Fibroblast of gingiva (primary cell): ENCODE measurements around the gene CHTF18.
"Not testable (repeated sequence)": the region's sequence is repeated elsewhere in the genome, so short reads cannot be mapped to it uniquely, and the experiment has no call there.

Experiments
- DNase-seq: peaks from one replicate; pipeline ENCODE4 v3.0.0-alpha.2; 2011; ENCODE audit warnings: low read depth

The CHTF18 gene

DNA sequence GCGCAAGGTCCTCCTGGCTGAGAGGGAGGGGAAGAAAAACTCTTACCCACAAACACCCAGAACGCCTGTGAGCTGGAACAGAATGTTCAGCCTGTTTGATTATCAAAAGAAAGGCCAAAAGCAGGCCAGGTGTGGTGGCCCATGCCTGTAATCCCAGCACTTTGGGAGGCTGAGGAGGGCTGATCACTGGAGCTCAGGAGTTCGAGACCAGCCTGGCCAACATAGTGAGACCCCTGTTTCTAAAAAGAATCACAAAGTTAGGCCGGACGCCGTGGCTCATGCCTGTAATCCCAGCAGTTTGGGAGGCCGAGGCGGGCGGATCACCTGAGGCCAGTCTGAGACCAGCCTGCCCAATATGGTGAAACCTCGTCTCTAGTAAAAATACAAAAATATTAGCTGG is 12.1 kb upstream of the CHTF18 start:
- not testable (repeated sequence) for DNase-seq

DNA sequence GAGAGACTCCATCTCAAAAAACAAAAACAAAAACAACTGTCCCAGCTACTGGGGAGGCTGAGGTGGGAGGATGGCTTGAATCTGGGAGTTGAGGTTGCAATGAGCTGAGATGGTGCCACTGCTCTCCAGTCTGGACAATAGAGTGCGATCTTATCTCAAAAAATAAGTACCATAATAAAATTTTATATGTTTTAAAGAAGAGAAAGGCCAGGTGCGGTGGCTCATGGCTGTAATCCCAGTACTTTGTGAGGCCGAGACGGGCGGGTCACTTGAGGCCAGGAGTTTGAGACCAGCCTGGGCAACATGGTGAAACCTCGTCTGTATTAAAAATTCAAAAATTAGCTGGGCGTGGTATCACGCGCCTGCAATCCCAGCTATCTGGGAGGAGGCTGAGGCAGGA is 11.6 kb upstream of the CHTF18 start:
- DNase-seq, result no peak

DNA sequence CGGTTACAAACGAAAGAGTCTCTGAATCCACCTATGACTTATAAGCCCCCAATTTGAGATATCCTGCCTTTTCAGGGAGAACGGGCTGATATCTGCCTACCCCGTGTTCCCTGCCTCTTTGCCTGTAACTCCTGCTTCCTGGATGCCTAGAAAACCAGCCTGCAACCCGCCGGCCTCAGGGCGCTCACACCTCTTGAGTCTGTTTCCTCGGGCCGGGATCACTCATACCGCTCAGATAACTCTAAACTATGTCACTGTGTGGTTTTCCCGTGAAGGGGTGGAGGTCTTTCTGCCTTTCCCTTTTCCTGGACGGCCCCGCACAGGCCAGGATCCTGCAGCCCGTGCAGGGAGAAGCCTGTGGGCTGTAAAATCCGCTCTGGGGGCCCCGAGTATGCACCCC is 10.6 kb upstream of the CHTF18 start:
- DNase-seq, result no peak

GRCh38 chr16:778447-778846 is 10.0 kb upstream of the CHTF18 start:
- DNase-seq, result no peak

- no peak for DNase-seq
Measured at GRCh38 chr16:778909-779527, 9.4 kb upstream of the CHTF18 start.

DNA sequence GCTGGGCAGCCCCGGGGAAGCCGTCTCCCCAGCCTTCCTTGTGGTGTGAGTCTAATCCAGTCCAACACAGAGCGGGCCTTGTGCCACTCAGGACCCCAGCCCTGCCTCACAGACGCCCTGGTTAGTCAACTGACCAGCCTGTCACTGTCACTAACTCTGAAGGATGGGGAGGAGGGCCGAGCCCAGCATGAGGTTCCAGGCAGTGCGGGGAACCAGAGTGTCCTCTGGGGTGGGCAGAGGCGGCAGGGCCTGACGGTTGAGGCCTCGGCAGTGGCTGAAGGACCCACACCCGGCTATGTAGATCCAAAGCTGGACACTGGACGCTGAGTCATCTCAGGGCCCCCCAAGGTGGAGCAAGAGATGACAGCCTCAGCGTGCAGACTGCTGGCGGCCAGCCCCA is 8.9 kb upstream of the CHTF18 start:
- DNase-seq, result no peak

GRCh38 chr16:780296-780695 is 8.1 kb upstream of the CHTF18 start:
- no peak for DNase-seq

GRCh38 chr16:781346-782010 is 6.9 kb upstream of the CHTF18 start:
- DNase-seq, result no peak

GRCh38 chr16:782258-782657 is 6.2 kb upstream of the CHTF18 start:
- no peak for DNase-seq

GRCh38 chr16:782766-783403 is 5.5 kb upstream of the CHTF18 start:
- DNase-seq, result no peak

DNA sequence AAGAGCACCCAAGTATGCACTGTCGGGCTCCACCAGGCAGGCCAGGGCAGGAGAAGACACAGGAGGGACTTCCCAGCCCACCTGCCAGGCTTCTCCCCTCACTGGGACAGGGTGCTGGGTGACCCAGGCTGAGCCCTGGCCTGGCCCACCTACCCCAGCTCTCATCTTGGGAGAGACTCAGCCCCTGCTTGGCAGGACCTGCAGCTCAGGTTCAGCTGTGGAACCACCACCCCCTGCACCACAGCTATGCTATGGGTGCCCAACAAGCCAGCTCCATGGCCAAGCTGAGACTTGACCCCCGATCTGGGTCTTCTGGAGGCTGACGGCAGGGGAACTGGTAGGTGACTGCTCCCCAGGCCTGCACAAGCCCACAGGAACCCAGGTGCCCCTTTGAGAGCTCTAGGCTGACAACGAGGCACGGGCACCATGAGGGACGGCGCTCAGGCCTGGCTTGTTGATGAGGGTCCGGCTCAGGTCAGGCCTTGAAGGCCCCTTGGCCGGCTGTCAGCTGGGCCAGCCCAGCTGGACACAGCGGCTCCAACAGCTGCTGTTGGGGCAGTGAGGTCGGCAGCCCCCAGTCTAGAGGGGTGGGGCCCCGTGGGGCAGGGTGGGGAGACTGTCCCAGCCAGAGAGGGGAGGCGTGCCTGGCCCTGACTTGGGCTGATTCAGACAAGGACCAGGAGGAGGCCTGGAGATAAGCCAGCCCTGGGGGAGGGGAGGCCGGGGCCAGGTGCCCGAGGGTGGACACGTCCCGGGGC is 4.8 kb upstream of the CHTF18 start:
- no peak for DNase-seq

- DNase-seq, result no peak
Measured at GRCh38 chr16:784431-784830, 4.0 kb upstream of the CHTF18 start.

GRCh38 chr16:785563-786535 is 2.6 kb upstream of the CHTF18 start:
- DNase-seq, result peak; percentile 35

- DNase-seq, result no peak
Measured at GRCh38 chr16:787321-787966, 976 bp upstream of the CHTF18 start.

- no peak for DNase-seq
Measured at GRCh38 chr16:787978-788398, 432 bp upstream of the CHTF18 start, which contains the start of gene RPUSD1. Gene RPUSD1, minus strand, starts transcription at chr16:788381. Its CDS starts 644 bp downstream, at chr16:787737.

- no peak for DNase-seq
Measured at GRCh38 chr16:789191-789850, 901 bp downstream of the CHTF18 start.

DNA sequence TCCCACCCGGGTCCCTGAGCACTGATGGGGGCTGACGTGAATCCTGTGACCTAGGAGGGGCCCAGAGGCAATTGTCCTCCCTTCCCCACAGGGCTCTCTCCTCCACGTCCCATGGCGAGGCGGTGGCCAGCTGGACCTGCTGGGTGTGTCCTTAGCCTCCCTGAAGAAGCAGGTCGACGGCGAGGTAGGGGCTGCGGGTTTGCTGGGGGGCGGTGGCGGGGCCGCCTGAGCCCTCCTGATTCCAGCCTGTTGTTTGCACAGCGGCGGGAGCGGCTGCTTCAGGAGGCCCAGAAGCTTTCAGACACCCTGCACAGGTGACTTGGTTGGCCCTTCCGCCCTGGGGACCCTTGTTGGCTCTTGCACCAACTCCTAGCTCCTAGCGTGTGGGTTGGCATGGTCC is 1.7 kb downstream of the CHTF18 start:
- DNase-seq, result no peak

DNA sequence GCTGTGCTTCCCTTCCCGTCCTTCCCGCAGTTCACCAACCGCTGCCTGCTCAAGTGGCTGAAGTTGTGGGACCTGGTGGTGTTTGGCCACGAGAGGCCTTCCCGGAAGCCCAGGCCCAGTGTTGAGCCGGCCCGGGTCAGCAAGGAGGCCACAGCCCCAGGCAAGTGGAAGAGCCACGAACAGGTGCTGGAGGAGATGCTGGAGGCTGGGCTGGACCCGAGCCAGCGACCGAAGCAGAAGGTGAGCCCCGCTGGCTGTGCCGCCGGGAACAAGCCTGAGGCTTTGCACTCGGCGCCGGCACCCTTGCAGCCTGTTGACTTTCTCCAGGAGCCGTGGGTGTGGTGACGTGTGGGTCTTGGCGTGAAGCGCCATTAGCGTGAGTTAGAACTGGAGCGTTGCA is 2.7 kb downstream of the CHTF18 start:
- DNase-seq, result no peak

GRCh38 chr16:792221-792995 is 4.0 kb downstream of the CHTF18 start:
- DNase-seq, result no peak

- DNase-seq, result no peak
Measured at GRCh38 chr16:793414-793813, 5.0 kb downstream of the CHTF18 start.
